DND-41 (cell line): ENCODE data around the gene GRIP2.

Experiments
- EZH2 ChIP-seq: IDR thresholded peaks from 3 replicates; pipeline ENCODE4 v1.6.1; 2012; ENCODE audit warnings: borderline replicate concordance, low read depth, mild to moderate bottlenecking, moderate library complexity, low read length, inconsistent platforms; ENCODE audit not compliant: severe bottlenecking
- TF ChIP-seq, protein P1 (sequence below): IDR thresholded peaks from 2 replicates; pipeline ENCODE4 v1.5.1; 2012; ENCODE audit warnings: borderline replicate concordance, low read length, moderate library complexity, mild to moderate bottlenecking; ENCODE audit not compliant: poor library complexity, severe bottlenecking; ENCODE audit errors: extremely low read depth

DNA sequence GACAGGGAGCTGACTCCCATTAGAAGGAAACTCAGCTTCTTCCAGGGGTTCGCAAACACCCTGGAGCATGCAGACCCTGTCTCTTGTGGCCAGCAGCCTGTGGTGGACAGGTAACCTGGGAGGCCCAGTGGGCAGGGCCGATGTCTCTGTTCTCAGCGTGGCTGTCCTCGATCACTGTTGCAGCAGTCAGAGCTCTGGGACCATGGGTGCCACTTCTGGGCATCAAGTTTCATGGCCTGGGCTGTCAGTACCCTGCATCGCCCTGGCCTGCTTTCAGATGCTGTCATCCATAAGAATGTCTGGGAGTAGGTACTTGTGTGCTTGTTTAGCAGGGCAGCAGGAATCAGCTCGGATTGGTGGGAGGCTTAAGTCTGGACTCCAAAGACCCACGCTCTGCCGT, 83.3 kb downstream of the GRIP2 start:
- TF ChIP-seq, protein P1, sequence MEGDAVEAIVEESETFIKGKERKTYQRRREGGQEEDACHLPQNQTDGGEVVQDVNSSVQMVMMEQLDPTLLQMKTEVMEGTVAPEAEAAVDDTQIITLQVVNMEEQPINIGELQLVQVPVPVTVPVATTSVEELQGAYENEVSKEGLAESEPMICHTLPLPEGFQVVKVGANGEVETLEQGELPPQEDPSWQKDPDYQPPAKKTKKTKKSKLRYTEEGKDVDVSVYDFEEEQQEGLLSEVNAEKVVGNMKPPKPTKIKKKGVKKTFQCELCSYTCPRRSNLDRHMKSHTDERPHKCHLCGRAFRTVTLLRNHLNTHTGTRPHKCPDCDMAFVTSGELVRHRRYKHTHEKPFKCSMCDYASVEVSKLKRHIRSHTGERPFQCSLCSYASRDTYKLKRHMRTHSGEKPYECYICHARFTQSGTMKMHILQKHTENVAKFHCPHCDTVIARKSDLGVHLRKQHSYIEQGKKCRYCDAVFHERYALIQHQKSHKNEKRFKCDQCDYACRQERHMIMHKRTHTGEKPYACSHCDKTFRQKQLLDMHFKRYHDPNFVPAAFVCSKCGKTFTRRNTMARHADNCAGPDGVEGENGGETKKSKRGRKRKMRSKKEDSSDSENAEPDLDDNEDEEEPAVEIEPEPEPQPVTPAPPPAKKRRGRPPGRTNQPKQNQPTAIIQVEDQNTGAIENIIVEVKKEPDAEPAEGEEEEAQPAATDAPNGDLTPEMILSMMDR = no peak
- TF ChIP-seq EZH2 = no peak
